Ovary (tissue), 3 donors: ENCODE results near the gene PHF2.

ENCODE experiments used
- CTCF ChIP-seq, 3 donors: fragments of 450-650 bp in 2 of 3; fragments of 200-600 bp in 1 of 3; IDR thresholded peaks; one replicate each; pipeline versions ENCODE4 v1.5.1 to v1.8.0; 2016 to 2022; ENCODE audit warnings: antibody characterized with exemption in 3 of 3, mild to moderate bottlenecking in 1 of 3
- EP300 ChIP-seq: sonication (generic); formaldehyde crosslinking; IDR thresholded peaks from one replicate; pipeline ENCODE4 v1.6.1; 2017; ENCODE audit warnings: antibody characterized with exemption
- POLR2A ChIP-seq: fragments of 450-650 bp; IDR thresholded peaks from one replicate; pipeline ENCODE4 v1.6.1; 2017; ENCODE audit warnings: antibody characterized with exemption, mild to moderate bottlenecking, moderate library complexity
- donor health status: DM: no; HTN: no; CAD: no.

DNA sequence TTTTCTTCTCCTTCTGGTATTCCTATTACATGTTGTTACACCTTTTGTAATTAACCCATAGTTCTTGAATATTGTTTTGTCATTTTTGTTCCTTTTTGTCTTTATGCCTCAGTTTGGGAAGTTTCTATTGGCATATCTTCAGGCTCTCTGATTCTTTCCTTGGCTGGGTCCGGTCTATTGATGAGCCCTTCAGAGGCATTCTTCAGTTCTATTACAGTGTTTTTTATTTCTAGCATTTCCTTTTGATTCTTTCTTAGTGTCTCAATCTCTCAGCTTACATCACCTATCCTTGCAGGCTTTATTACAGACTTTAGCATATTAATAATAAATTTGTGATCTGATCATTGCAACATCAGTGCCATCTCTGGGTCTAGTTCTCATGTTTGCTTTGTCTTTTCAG lies 33.8 kb downstream of the PHF2 start:
- no peak for TF ChIP-seq CTCF (IDR thresholded peaks at IDR 0.05)
- no peak for TF ChIP-seq POLR2A
- TF ChIP-seq EP300, result no peak
